Naive B cell (primary cell): ENCODE results near the gene PCSK6. TPM values are rescaled to one million over a fixed set of nuclear protein-coding genes. Genes with fewer than 3 reads are reported as not detected.

Source experiments
- ATAC-seq, 2 donors: fragments of 150-1000 bp; cut with Tn5 transposase; 2 replicates each; pipeline ENCODE4 v1.10.0; 2021; ENCODE audit warnings: low read depth in 2 of 2, mild to moderate bottlenecking in 2 of 2, moderate library complexity in 2 of 2
- DNase-seq: peaks from one replicate; pipeline ENCODE4 v3.0.0; 2022
- H3K27ac Mint-ChIP-seq, 6 donors: one replicate each; pipeline ENCODE4 v1.8.0; 2020 to 2022; ENCODE audit warnings: mild to moderate bottlenecking in 6 of 6, mixed read lengths in 6 of 6, moderate library complexity in 5 of 6, inconsistent platforms in 2 of 6
- H3K27me3 Mint-ChIP-seq, 3 donors: one replicate each; pipeline ENCODE4 v1.8.0; 2021 to 2022; ENCODE audit warnings: mixed read lengths in 3 of 3, mild to moderate bottlenecking in 1 of 3
- H3K36me3 Mint-ChIP-seq, 2 donors: one replicate each; pipeline ENCODE4 v1.8.0; 2020 to 2022; ENCODE audit warnings: mixed read lengths in 2 of 2, inconsistent platforms in 1 of 2, mild to moderate bottlenecking in 1 of 2
- H3K4me1 Mint-ChIP-seq, 3 donors: one replicate each; pipeline ENCODE4 v1.8.0; 2020 to 2022; ENCODE audit warnings: mixed read lengths in 3 of 3, inconsistent platforms in 1 of 3, mild to moderate bottlenecking in 1 of 3, moderate library complexity in 1 of 3
- H3K4me3 Mint-ChIP-seq, 8 donors: one replicate each; pipeline ENCODE4 v1.8.0; 2020 to 2022; ENCODE audit warnings: mild to moderate bottlenecking in 8 of 8, mixed read lengths in 8 of 8, moderate library complexity in 8 of 8, inconsistent platforms in 2 of 8
- H3K9me3 Mint-ChIP-seq, 7 donors: one replicate each; pipeline ENCODE4 v1.8.0; 2020 to 2022; ENCODE audit warnings: mixed read lengths in 7 of 7, mild to moderate bottlenecking in 5 of 7, inconsistent platforms in 2 of 7, moderate library complexity in 1 of 7
- polyA plus RNA-seq, 6 donors: library from polyadenylated mRNA; unstranded; fragments of 300-500 nt; fragmentation: Illumina TruSeq; gene quantifications; one replicate each; pipeline ENCODE4 v1.2.3, GENCODE V29; 2021; ENCODE audit warnings: low read depth in 6 of 6

PCSK6 gene
- polyA plus RNA-seq, 6 donors from 2014 or later, result 0.78 to 1.4 (median 0.96) TPM; not detected in 1

DNA sequence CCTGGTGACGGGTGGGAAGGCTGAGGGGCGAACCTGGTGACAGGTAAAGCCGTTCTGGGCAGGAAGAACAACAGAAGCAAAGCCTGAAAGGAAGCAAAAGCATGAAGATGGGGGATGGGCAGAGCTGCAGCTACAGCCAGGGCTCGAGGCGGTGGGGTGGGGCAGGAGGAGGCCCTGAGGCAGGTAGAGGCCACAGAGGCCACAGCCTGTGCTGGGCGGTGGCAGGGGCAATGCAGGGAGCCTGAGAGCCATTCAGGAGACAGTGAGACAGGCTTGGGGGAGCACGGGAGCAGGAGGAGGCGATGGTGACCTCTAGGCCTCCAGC, 8.2 kb downstream of the PCSK6 start:
- DNase-seq (no peak), ATAC-seq (no peak)
- Mint-ChIP-seq H3K27ac (no peak overlapping the region), H3K36me3 (no peaks in the 10 kb centered on the region), H3K9me3 (no peaks in the 10 kb centered on the region), H3K4me3 (no peak overlapping the region), H3K4me1 (no peaks in the 10 kb centered on the region), H3K27me3 (peaks cover 13 to 35% (median 34%) of the 10 kb centered on the region in 3 donors)

- no peak overlapping the region for H3K4me3 Mint-ChIP-seq
- peaks cover 11 to 31% (median 30%) of the 10 kb centered on the region in 3 donors for H3K27me3 Mint-ChIP-seq
- H3K27ac Mint-ChIP-seq, result peak overlapping the region in 1 of 6 donors; percentile 66
- DNase-seq (no peak), ATAC-seq (no peak)
- H3K4me1 Mint-ChIP-seq, result no peaks in the 10 kb centered on the region
- no peaks in the 10 kb centered on the region for H3K36me3 Mint-ChIP-seq
- H3K9me3 Mint-ChIP-seq, result no peaks in the 10 kb centered on the region
Observed at GRCh38 chr15:101480613-101481380, 8.7 kb downstream of the PCSK6 start.

DNA sequence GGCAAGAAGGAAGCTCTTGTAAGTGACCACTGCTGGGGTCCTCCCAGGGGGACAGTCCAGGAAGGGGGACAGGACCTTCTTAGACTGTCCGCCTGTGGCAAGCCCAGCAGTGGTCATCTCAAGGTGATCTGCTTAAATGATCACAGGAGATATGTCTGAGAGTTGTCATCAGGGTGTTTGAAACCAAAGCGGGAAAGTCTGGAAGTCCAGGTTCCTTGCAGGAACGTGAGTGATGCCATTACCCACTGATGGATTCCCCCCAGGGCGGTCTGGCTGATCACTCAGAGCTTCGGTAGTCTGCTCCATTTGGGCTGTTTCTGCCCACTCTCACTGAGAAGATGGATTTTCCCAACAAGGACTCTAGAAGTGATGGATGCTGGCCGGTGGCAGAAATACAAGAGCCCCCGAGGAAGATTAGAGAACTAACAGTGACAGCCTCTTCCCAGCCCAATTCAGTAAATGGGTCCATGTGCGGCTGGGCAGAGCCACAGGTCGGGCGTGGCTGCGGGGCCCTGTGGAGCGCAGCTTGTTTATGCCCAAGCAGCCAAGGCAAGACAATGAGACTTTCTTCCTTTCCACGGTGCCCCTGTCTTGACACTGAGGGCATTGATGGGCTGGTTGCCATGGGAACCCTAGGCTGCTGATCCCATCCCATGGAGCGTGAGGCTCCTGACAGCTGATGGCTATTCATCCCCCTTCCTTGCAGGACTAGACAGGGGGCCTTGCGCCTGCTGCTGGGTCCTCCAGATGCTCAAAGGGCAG, 9.5 kb downstream of the PCSK6 start:
- no peaks in the 10 kb centered on the region for H3K36me3 Mint-ChIP-seq
- no peaks in the 10 kb centered on the region for H3K9me3 Mint-ChIP-seq
- no peak overlapping the region for H3K4me3 Mint-ChIP-seq
- no peak overlapping the region for H3K27ac Mint-ChIP-seq
- ATAC-seq, result no peak
- H3K4me1 Mint-ChIP-seq, result no peaks in the 10 kb centered on the region
- H3K27me3 Mint-ChIP-seq, result peaks cover 12 to 33% (median 25%) of the 10 kb centered on the region in 3 donors
- no peak for DNase-seq

- Mint-ChIP-seq H3K36me3 (no peaks in the 10 kb centered on the region), H3K27me3 (peaks cover 12 to 36% (median 26%) of the 10 kb centered on the region in 3 donors), H3K27ac (no peak overlapping the region), H3K4me3 (no peak overlapping the region), H3K4me1 (no peaks in the 10 kb centered on the region), H3K9me3 (no peaks in the 10 kb centered on the region)
- ATAC-seq (no peak), DNase-seq (no peak)
Observed at GRCh38 chr15:101479342-101479845, 10.1 kb downstream of the PCSK6 start.

- H3K27ac Mint-ChIP-seq, result peak overlapping the region in 1 of 6 donors; percentile 56
- DNase-seq, result no peak
- no peaks in the 10 kb centered on the region for H3K9me3 Mint-ChIP-seq
- ATAC-seq, result no peak
- no peaks in the 10 kb centered on the region for H3K36me3 Mint-ChIP-seq
- peaks cover 9 to 37% (median 29%) of the 10 kb centered on the region in 3 donors for H3K27me3 Mint-ChIP-seq
- no peaks in the 10 kb centered on the region for H3K4me1 Mint-ChIP-seq
- H3K4me3 Mint-ChIP-seq, result no peak overlapping the region
Observed at GRCh38 chr15:101478701-101479341, 10.7 kb downstream of the PCSK6 start.

DNA sequence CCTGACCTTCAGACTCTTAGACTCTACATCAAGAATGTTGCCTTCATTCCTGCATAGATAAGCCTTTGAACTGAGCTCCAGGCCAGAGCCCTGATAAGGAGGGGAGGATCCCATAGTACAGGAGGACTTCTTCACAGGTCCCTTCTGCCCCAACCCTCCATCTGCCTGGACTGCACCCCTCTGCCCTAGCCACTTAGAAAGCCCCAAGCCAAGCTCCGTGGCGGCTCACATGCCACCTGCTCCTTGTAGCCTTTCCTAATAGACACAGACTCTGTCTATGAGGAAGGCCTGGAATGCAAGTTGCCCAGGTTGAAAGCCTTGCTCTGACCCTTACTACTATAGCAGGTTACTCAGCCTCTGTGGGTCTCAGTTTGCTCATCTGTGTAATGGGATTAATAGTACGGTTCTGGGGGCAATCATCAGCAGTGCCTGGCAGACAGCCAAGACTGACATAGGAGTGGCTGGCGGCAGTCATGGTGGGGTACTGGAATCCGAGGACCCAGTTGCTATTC, 11.6 kb downstream of the PCSK6 start:
- Mint-ChIP-seq H3K9me3 (no peaks in the 10 kb centered on the region), H3K4me3 (no peak overlapping the region), H3K36me3 (no peaks in the 10 kb centered on the region)

DNA sequence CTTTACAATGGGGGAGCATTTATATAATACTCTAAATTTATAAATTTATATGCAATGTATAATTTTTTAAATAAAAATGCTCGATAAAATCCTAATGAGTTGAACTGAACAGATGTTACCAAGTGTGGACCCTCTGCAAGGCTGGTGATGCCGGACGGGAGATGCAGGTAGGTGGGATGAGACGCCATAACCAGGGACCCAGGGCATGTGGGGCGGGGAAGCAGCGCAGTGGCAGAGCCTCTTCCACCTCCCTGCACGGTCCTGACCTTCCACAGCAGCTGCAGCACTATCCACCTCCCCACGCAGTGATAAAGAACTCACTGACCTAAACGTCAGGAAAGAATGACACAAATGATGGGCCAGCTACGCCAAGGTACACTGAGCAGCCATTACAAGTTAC, 12.8 kb downstream of the PCSK6 start:
- Mint-ChIP-seq H3K27me3 (peaks cover 10 to 33% (median 29%) of the 10 kb centered on the region in 3 donors), H3K27ac (no peak overlapping the region), H3K4me3 (no peak overlapping the region), H3K36me3 (no peaks in the 10 kb centered on the region), H3K9me3 (no peaks in the 10 kb centered on the region), H3K4me1 (no peaks in the 10 kb centered on the region)
- ATAC-seq, result no peak
- DNase-seq, result no peak

More for the DNA sequence above, 11.6 kb downstream of the PCSK6 start:
- Mint-ChIP-seq H3K4me1 (no peaks in the 10 kb centered on the region), H3K27me3 (peaks cover 8 to 37% (median 29%) of the 10 kb centered on the region in 3 donors), H3K27ac (no peak overlapping the region)
- no peak for DNase-seq
- ATAC-seq, result no peak

GRCh38 chr15:101474983-101475382, 14.5 kb downstream of the PCSK6 start:
- peak overlapping the region in 1 of 8 donors; percentile 6 for H3K4me3 Mint-ChIP-seq
- no peaks in the 10 kb centered on the region for H3K36me3 Mint-ChIP-seq
- DNase-seq (no peak), ATAC-seq (no peak)
- no peaks in the 10 kb centered on the region for H3K4me1 Mint-ChIP-seq
- peak overlapping the region in 1 of 6 donors; percentile 45 for H3K27ac Mint-ChIP-seq
- H3K27me3 Mint-ChIP-seq, result peaks cover 18 to 46% (median 18%) of the 10 kb centered on the region in 3 donors
- H3K9me3 Mint-ChIP-seq, result no peaks in the 10 kb centered on the region

DNA sequence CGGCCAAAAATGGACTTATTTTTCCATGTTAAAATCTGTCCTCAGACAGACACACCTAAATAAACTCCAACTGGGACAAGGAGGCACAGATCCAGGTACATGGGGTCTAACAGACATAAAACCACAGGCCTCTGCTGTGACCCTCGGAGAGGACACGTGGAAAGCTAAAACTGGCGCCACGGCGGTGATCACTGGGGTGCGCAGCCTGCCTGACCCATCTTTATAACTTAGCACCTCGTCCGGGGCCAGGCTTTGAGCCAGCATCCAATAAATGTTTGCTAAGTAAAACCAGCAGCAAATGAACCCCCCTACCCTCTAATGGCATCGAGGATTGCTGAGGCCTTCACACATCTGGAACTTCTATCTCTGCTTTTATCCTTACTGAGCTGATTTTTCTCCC, 15.3 kb downstream of the PCSK6 start:
- ATAC-seq, result no peak
- Mint-ChIP-seq H3K4me1 (no peaks in the 10 kb centered on the region), H3K4me3 (no peak overlapping the region), H3K27ac (no peak overlapping the region), H3K9me3 (no peaks in the 10 kb centered on the region), H3K36me3 (no peaks in the 10 kb centered on the region), H3K27me3 (peaks cover 14 to 39% (median 16%) of the 10 kb centered on the region in 3 donors)
- DNase-seq, result no peak

GRCh38 chr15:101472033-101472432, 17.5 kb downstream of the PCSK6 start:
- Mint-ChIP-seq H3K9me3 (no peaks in the 10 kb centered on the region), H3K36me3 (no peaks in the 10 kb centered on the region), H3K4me1 (no peaks in the 10 kb centered on the region), H3K27ac (peak overlapping the region in 1 of 6 donors; percentile 20), H3K4me3 (no peak overlapping the region), H3K27me3 (peaks cover 10 to 28% (median 14%) of the 10 kb centered on the region in 3 donors)
- DNase-seq, result no peak
- no peak for ATAC-seq

- no peak overlapping the region for H3K27ac Mint-ChIP-seq
- DNase-seq, result no peak
- H3K9me3 Mint-ChIP-seq, result peaks cover 0 to 8% (median 4%) of the 10 kb centered on the region in 7 donors
- no peaks in the 10 kb centered on the region for H3K36me3 Mint-ChIP-seq
- no peaks in the 10 kb centered on the region for H3K4me1 Mint-ChIP-seq
- H3K4me3 Mint-ChIP-seq, result no peak overlapping the region
- H3K27me3 Mint-ChIP-seq, result peaks cover 18 to 32% (median 25%) of the 10 kb centered on the region in 3 donors
- ATAC-seq, result no peak
Observed at GRCh38 chr15:101470548-101471239, 18.8 kb downstream of the PCSK6 start.

GRCh38 chr15:101469520-101470288, 19.8 kb downstream of the PCSK6 start:
- H3K36me3 Mint-ChIP-seq, result no peaks in the 10 kb centered on the region
- no peaks in the 10 kb centered on the region for H3K4me1 Mint-ChIP-seq
- DNase-seq, result no peak
- peaks cover 18 to 33% (median 26%) of the 10 kb centered on the region in 3 donors for H3K27me3 Mint-ChIP-seq
- H3K4me3 Mint-ChIP-seq, result no peak overlapping the region
- no peak overlapping the region for H3K27ac Mint-ChIP-seq
- ATAC-seq, result no peak
- H3K9me3 Mint-ChIP-seq, result peaks cover 0 to 14% (median 7%) of the 10 kb centered on the region in 7 donors
